ENCODE data around the gene NELFB.

Gene NELFB

GRCh38 chr9:137306850-137307254 is 51.7 kb downstream of the NELFB start:
- no peak for DNase-seq

DNA sequence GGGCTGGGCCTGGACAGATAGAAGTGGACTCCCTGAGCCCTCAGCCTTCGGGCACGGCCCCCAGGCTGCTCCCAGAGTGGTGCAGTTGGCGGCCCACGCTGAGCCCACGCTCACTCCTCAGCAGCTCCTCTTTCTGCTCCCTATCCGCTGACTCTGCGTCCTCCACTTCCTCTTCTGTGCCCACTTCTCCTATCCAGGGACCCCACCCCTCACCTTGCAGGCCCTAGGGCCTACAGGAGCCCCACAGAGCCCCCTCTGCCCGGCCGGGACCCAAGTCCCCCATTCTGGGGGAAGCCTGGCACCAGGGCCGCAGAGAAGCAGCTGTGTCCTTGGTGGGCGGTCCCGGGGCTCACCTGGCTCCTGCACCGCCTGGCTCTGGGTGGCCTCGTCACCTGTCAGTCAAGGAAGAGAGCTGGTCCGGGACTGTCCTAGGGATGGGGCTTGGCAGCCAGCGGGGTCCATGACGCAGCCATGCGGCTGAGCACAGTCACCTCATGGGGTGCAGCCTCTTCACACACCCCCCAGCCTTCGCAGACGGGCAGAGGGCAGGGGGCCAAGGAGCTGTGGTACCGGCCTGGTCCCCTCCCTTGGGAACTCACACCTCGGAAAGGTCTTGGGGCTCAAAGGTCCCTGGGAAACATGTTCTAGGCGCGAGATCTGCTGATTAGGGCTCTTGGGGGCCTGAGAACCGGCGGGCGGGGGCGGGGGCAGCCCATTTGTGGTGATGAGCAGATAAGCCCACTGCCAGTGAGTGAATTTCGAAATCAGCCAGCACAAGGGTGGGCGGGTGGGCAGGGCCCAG is 52.3 kb downstream of the NELFB start:
- DNase-seq: peak; percentile 76

DNA sequence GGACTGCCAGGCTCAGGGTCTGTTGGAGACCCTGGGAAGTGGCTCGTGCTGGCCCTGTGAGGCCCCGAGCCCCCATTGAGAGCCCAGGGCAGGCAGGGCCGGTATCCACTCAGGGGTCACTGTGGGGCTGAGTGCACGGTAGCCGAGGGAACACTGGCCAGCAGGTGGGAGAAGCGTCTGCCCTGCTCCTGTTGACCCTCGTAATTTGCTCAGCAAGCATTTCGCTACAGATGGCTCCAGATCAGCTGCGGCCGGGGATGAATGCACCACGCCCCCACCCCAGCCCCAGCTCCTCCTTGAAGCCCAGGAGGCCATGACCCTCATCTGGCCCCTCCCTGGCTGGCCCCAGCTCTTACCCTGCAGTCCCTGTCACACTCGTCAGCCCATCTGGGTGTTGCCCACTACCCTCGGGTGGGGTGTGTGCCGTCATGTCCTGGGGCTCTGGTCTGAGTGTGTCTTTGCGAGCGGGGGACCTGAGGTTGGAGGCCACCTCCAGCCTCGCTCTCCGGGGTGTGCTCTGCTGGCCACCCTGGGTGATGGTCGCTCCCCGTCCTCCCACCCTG is 53.0 kb downstream of the NELFB start:
- DNase-seq: no peak

DNA sequence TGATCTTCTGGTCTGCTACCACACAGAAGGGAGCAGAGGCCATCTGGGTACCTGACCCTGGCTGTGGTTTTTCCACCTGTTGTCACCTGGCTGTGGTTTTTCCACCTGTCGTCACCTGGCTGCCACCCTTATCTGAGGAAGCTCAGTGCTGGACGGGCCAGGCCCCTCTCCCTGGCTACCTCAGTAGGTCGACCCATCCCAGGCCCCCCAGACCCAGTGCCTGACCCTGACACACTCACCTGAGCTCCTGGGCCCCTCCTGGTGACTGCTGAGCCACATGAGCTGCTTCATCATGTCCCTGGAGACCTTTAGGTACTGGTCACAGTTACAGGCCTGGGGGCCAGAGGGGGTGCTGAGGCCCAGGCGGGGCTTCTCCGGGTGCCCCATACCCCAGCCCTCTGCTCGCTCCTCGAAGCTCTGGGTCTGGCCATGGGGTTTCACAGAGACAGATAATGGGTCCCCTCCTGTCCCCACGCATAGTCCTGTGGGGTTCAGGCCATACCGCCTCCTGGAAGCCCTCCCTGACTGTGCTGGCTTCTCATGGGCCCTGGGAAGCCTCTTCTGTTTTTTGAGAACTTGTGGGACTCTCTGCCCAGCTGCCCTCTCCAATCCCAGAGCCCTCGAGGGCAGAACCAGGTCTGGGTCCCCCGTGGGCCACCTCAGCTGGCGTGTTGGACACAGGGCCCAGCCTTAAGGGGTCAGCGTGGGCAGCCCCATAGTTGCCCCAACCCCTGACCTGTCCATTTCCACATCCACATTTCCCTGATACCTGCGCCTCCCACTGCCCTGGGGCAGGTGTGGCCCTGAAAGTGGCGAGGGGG is 54.5 kb downstream of the NELFB start:
- DNase-seq: peak; percentile 56

DNA sequence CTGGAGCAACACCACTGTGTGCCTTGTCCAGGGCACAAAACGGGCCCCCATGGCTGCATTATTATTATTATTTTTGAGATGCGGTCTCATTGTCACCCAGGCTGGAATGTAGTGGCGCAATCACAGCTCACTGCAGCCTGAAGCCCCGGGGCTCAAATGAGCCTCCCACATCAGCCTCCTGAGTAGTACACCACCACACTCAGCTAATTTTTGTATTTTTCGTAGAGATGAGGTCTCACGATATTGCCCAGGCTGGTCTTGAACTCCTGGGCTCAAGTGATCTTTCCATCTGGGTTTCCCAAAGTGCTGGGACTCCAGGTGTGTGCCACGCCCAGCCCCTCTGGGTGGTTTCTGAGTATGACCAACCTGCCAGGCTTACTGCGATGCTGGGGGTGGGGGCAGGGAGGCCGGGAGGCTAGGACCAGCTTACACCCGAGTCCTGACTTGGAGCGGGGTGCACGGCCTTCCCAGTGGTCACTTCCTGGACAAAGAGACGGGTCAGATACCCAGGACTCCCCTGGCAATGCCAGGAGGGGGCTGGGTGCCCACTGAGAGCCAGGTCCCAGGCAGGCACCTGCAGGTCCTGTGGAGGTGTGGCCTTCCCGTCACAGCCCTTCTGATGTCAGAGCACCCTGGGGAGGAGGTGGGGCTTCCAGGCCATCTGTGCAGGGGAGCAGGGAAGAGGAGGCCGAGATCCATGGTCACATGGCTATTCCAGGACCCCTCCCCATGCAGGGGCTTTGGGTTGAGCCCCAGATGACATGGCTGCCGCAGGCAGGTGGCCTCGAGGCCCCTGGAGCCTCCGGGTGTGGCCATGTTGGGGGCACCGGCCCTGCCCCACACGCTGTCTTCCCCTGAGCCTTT is 55.3 kb downstream of the NELFB start:
- peak; percentile 94 for DNase-seq

- peak; percentile 98 for DNase-seq
Observed at GRCh38 chr9:137311171-137311985, 56.3 kb downstream of the NELFB start.

- no peak for DNase-seq
Observed at GRCh38 chr9:137311986-137312851, 57.1 kb downstream of the NELFB start.

GRCh38 chr9:137312852-137313325 is 57.8 kb downstream of the NELFB start:
- no peak for DNase-seq

DNA sequence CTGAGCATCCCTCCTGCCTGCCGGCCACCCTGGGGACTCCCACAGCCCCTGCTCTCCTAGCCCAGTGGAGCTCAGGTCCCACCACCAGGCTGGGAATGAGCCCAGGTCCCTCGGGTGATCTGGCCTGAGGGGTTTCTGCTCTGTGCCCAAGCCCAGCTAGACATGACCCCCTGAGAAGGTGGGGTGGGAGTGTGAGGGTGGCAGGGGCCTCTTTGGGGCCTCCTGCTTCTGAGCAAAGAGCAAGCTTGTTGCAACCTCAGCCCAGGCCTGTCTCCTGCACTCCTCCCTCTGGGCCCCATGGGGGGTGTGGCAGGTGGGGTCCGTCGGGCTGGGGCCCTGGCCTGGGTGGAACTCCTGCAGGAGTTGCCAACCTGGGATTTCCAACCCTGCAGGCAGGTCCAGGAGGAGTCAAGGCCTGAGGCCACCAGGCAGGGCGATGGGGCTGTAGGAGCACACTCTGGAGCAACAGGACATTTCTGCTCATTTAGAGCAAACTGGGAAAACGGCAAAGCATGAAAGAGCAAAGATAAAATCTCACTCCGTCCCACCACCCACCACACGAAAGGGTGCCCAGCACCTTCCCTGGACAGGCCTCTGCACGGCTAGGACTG is 58.3 kb downstream of the NELFB start:
- no peak for DNase-seq

DNA sequence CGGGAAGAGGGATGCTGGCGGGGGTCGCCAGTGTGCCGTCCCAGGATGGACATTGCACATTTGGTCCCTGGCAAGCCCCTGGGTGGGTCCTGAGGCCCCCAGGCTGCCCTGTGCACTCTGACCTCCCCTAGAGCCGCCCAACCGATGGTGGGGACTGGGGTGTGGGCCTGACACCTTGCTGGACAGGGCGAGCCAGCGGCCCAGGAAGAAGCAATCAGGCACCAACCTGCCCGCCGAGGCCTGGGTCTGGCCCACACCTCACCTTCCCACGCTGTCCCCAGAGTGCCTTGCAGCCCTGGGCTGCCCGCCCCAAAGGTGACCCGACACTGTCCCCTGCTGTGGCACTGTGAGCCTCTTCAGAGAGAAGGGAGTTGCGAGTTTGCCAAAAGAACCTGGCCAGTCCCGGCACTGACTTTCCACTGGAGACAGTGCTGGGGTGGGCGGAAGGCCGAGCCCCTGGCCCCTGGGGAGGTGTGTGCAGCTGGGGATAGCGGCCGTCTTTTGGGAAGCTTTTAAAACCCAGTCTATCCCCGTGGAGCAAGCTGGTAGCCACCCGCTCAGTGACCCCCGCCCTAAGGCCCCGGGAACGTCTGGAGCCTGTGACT is 58.9 kb downstream of the NELFB start:
- DNase-seq: no peak

DNA sequence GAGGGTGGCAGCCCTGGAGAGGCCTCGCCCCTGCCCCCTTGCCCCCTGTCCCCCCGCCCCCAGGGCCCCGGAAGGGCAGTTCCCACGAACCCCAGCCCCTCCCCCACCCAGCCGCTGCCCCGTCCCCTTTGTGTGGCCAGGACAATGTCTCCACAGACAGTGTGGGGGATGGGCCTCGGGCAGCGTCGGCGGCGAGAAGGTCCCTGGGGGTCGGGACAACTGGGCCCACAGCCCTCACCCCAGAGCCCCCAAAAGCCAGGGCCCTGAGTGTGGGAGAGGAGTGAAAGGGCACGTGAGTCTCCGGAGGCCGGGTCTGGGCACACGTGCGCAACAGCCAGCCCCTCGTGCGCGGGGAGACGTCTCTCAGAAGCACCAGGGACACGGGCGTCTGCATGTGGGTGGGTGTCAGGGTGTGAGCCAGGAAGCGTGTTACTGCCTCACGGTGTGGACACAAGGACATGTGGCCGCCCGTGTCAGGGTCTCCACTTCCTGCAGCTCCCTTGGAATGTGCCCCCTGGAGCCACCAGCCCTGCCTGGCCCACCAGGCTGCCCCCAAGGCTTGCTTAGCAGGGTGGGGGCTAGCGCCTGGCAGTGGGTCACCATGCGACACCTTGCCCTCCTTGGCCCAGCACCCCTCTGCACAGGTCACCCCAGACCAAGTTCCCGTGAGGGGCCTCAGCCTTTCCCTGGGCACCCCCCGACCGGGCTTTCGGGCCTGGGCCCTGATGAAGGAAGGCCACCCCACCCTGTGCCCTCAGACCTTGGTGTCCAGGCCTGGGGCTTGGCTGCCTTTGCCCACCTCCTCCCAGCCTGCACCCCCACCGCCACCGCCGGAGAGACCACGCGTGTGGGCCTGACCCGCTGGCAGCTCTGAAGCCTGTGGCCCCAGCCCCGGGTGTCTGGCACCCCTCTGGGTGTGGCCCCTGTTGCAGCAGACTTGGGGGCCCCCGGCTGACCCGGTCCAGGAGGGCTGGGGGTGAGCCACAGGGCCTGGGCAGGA is 59.7 kb downstream of the NELFB start:
- DNase-seq: no peak

DNA sequence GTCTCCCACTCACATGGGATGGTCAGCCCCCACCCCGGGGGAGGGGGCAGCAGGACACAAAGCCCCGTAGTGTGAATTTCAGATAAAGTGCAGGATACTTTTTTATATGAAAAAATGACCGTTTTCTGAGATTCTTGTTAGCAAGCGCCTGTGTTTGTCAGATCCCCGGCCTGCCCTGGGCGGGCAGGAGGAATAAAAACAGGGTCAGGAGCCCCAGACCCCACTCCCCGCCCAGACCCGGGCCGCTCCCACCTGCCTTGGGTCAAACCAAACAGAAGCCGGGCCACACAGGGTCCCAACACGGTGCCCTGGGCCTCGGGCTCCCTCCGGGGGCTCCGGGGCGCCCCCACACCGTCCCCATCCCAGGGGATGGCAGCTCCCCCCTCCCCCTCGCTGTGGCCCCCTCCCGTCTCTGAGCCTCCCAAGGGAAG is 60.5 kb downstream of the NELFB start:
- no peak for DNase-seq

DNA sequence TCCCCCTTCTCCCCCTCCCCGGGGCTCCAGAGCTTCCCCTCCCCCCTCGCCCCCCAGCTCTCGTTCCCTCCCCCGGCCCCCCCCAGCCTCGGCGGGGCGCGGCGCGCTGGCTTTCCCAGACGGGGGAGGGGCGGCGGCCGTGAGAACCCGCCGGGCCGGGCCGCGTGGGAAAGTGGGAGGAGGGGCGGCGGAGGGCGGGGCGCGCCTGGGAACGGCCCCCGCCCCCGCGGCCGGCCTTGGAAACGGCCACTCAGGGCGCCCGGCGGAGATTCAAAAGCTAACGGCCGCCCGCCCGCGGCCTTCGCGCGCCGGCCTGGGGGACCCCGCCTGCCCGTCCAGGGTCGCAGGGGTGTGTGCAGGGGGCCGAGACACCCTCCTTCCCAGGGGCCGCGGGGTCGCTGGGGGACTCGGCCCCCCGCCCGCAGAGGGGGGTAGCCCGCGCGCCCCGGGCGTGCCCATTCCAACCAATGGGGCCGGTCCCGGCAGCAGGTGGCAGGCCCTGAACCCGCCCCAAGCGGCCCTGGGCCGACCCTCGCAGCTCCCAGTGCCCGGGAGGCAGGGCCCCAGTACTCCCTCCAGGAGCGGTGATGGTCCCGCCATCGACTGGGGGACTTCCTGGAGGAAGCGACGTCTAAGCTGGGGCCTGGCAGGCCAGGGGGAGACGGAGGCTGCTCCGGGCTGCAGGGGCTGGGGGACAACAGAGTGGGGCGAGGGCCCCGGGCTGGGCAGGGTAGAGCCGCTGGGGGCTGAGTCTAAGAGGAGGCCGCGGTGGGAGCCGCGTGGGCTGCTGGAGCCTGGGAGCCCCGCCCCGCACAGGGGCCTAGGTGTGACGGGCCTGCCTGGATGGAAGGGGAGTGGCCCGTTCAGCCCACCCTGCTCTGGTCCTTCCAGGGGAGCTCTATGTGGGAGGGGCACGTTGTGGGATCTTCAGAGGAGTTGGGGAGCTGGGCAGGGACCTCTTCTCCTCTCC is 61.2 kb downstream of the NELFB start:
- peak; percentile 87 for DNase-seq

GRCh38 chr9:137317021-137317717 is 62.0 kb downstream of the NELFB start:
- DNase-seq: no peak

GRCh38 chr9:137317718-137318511 is 62.8 kb downstream of the NELFB start:
- no peak for DNase-seq

GRCh38 chr9:137318602-137319001 is 63.5 kb downstream of the NELFB start:
- no peak for DNase-seq

All from DMS53 (cell line).